Stimulated activated CD8-positive, alpha-beta memory T cell treated with anti-CD3 and anti-CD28 coated beads, Interleukin-2, amount 100 ng/mL, for 48 hours (primary cell): ENCODE data around the gene IZUMO4.
"Not testable (repeated sequence)": the region's sequence is repeated elsewhere in the genome, so short reads cannot be mapped to it uniquely, and the experiment has no call there.

Experiments
- DNase-seq, 2 donors: peaks; one replicate each; pipeline ENCODE4 v3.0.0-alpha.2; 2020; ENCODE audit warnings: low read depth in 2 of 2

IZUMO4 gene

GRCh38 chr19:2081873-2082810, 14.6 kb upstream of the IZUMO4 start:
- DNase-seq = no peak

- DNase-seq = peak in 1 of 2 donors; percentile 52
Measured at GRCh38 chr19:2083174-2083854, 13.4 kb upstream of the IZUMO4 start.

- DNase-seq = peak; percentile 86 to 93
Measured at GRCh38 chr19:2084993-2085720, 11.6 kb upstream of the IZUMO4 start.

DNA sequence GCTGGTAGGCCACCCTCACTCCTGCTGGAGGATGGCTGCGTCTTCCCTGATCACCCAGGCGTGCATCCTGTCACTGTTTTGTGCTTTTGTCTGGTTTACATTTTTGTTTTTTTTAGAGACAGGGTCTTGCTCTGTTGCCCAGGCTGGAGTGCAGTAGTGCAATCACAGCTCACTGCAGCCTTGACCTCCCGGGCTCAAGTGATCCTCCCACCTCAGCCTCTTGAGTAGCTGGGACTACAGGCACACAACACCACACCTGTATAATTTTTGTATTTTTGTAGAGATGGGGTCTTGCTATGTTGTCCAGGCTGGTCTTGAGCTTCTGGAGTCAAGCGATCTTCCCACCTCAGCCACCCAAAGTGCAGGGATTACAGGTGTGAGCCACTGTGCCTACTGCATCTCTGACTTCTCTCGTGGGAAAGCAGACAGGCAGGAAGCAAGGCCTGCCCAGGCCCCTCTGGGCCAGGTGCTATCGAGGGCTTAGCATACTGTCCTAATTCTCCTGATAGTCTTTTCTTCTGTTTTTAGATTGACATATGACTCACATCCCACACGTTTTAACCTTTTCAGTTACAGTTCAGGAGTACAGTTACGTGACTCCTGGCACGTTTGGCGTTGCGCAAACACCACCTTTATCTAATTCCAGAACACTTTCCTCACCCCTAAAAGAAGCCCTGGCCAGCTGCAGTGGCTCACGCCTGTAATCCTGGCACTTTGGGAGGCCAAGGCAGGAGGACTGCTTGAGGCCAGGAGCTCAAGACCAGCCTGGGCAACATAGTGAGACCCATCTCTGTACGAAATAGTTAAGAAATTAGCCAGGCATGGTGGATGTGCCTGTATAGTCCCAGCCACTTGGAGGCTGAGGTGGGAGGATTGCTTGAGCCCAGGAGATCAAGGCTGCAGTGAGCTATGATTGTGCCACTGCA, 9.8 kb upstream of the IZUMO4 start:
- not testable (repeated sequence) for DNase-seq

DNA sequence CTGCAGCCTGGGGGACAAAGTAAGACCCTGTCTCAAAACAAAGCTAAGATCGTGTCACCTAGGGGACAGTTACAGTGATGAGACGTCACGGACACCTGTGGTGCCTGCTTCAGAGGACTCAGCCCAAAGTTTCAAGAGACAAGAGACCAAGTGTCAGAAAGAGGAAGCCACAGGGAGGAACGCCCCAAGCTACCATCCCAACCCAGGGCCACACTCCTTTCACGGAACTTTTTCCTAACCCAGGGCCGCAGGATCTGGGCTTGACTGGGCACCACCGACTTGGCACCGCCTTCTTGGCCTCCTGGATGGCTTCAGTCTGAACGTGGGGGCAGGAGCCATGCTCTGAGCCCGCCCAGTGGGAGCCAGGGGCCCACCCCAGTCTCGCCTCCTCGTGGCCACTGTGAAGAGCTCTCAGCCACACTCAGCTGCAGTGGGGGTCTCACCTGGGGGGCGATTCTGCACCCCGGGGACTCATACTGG, 9.1 kb upstream of the IZUMO4 start:
- DNase-seq = no peak

DNA sequence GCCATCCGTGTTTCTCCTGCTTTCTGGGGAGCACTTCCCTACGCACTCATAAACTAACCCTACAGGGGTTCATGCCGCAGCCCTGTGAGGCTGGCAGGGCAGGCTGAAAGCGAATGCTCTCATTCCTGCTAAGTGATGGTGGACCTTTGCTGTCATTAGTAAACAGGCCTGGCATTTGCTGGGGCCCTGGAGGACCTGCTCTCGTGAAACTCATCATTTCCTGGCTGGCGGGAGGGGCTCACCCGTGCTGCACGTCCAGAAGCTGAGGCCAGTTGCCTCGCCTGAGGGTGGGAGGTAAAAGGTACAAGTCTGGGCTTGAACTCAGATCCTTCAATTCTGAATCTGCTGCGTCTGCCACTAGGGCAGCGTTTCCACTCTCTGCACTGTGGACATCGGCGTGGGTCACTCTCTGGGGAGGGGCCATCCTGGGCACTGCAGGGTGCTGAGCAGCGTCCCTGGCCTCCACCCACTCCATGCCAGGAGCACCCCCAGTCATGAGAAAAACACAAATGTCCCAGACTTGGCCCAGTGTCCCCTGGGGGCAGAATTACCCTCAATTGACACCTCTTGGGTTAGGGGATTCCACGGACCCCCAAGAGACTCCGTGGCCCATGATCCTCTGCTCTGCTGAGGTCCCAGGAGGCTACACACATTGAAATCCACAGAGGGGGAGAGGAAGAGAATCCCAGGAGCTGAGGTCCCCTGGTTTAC, 7.6 kb upstream of the IZUMO4 start:
- no peak for DNase-seq

DNA sequence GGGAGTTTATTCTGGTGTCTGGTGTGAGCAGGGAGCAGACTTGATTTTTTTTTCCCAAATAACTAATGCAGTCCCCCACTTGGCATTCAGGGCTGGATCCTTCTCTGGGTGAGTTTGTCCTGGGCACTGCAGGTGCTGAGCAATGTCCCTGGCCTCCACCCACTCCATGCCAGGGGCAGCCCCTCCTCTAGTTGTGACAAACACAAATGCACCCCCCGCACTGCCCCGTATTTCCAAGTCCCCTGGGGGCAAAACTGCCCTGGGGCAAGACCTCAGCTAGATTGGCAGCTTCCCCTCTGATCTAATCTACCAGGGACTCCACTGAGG, 7.0 kb upstream of the IZUMO4 start:
- DNase-seq = no peak

GRCh38 chr19:2091926-2092525, 4.7 kb upstream of the IZUMO4 start:
- DNase-seq = not testable (repeated sequence)

DNA sequence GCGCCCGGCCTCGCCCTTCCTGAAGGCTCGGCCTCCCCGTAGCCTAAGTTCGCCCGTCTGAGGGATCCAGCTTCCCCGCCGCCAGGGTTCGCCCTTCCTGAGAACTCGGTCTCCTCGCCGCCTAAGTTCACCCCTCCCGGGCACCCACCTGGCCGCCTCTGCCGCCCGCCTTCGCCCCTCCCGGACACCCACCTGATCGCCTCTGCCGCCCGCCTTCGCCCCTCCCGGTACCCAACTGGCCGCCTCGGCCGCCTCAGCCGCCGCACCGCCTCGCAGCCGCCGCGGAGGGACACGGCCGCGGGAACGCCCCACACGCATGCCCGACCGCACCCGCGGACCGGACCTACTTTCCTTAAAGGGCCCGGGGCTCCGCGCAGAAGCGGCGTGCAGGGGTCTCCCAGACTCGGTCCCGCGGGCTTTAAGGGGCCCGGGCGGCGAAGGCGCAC, 658 bp upstream of the IZUMO4 start, which contains the start of gene MOB3A:
MOB3A (minus strand) TSS at position 293 of the 446 bp plus-strand sequence. CDS start 17,766 bp downstream, outside the sequence.
- peak; percentile 80 for DNase-seq

- peak in 1 of 2 donors; percentile 47 for DNase-seq
Measured at GRCh38 chr19:2097203-2097885, 629 bp downstream of the IZUMO4 start.

DNA sequence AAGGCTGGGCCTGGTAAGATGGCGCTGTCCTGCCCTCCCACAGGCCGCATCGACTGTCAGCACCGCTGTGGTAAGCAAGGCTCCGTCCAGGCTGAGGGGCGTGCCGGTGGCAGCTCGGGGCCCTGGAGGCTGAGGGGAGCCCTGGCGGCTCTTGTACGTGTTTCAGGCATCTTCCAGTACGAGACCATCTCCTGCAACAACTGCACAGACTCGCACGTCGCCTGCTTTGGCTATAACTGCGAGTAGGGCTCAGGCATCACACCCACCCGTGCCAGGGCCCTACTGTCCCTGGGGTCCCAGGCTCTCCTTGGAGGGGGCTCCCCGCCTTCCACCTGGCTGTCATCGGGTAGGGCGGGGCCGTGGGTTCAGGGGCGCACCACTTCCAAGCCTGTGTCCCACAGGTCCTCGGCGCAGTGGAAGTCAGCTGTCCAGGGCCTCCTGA, 1.2 kb downstream of the IZUMO4 start:
- DNase-seq = no peak

DNA sequence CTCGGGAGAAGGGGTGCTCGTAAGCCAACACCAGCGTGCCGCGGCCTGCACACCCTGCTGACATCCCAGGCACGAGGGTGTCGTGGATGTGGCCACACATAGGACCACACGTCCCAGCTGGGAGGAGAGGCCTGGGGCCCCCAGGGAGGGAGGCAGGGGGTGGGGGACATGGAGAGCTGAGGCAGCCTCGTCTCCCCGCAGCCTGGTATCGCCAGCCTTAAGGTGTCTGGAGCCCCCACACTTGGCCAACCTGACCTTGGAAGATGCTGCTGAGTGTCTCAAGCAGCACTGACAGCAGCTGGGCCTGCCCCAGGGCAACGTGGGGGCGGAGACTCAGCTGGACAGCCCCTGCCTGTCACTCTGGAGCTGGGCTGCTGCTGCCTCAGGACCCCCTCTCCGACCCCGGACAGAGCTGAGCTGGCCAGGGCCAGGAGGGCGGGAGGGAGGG, 2.4 kb downstream of the IZUMO4 start:
- DNase-seq = no peak

DNA sequence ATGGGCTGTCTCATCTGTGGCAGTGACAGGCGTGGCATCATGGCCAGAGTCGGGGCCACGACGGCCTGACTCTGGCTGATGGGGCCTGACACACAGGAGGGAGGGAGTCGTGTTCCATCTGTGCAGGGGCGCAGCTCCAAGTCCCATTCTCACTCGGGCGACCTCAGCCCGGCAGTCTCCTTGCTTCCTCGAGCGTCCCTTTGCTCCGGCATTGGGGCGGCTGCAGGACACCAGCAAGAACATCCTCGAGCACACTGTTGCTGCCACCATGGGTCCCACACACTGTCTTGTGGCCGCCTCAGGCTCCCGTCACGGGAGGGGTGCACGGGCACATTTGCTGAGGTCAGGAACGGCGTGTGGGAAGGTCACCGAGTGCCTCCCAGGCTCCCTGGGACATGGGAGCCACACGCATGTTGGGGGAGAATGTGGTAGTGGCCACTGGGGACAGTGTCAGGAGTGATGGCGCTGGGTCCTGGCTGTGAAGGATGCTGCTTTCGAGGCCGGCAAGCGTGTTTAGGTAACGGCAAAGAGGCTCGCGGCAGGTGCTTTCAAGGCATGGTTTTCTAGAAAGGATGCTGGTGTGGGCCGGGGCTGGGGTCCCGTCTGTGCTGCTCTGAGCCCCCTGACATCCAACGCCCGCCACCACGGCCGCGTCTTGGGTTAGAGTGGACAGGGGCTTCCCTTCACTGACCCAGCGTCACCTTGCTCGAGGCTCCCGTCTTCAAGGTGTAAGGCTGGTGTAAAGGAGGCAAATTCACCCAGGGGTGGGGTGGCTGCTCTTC, 3.4 kb downstream of the IZUMO4 start:
- no peak for DNase-seq

DNA sequence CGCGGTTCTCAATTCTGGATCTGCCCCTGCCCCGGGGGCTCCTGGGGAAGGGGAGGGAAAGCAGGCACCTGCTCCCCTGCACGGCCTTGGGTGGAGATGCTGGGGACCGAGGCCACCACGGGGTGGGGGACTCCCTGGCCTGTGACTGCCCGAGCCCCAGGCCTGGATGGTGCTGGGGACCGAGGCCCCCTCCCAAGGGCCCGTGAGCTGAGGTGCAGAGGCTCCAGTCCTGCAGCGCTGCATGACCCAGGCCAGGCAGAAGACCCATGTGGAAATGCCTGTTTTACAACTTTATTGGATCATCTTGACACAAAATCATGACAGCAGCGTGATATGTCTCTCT, 4.0 kb downstream of the IZUMO4 start:
- no peak for DNase-seq

DNA sequence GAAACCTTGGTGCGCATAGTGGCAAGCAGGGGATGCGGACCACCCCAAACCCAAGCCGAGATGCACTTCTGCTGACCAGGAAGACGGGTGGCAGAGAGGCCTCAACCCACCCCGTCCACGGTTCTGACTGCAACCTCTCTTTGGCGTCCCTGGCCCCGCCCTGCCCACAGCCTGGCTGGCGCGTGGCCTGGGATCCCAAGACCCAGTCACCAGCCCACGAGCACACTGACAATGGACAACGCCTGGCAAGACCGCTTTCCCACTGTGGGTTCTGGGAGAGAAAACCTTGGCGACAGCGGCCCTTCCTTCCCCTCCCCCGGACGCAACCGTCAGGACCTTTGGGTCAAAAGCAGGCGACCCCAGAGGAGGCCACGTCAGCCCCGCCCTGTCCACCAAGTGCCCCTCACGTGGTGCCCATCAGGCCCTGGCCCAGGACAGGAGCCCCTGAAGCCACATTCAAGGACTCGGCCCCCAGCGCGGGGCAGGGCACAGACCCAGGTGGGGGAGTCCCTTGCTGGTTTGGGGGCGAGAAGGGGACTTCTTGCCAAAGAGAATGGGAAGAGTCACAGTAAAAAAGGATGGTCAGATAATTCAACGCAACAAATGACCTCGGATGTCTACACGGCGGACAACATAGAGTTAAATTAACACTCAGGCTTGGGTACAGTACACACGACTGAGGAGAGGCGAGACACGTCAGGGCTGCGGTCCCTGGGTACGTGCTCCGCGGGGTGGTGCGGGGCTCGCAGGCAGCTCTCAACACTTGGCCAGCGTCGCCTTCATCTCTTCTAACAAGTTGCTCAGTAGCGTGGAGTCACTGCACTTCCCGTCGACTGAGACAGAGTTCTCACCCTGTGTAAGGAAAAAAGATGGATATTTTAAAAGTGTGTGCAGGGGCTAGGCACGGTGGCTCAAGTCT, 5.0 kb downstream of the IZUMO4 start:
- DNase-seq = no peak

- no peak for DNase-seq
Measured at GRCh38 chr19:2103045-2103707, 6.5 kb downstream of the IZUMO4 start.
